Pancreas (tissue), 10 donors: ENCODE measurements around the gene CLN6. TPM values are rescaled to one million over a fixed set of nuclear protein-coding genes. Genes with fewer than 3 reads are reported as not detected.

Source experiments
- ATAC-seq, 4 donors: fragments of 200-7000 bp; cut with Tn5 transposase; one replicate each; pipeline versions ENCODE4 v1.8.0 to v1.9.1; 2020; ENCODE audit warnings: mild to moderate bottlenecking in 4 of 4, moderate library complexity in 4 of 4
- DNase-seq, 6 donors: peaks; one replicate each; pipeline ENCODE4 v3.0.0-alpha.2; 2020
- FAIRE-seq: peaks from 2 replicates; lab custom pipeline; 2012; peaks lifted over from hg19 to GRCh38; lab: Jason Lieb, UNC
- H3K27ac ChIP-seq, 4 donors: fragments of 200-600 bp; sonication (generic); 1 replicate in 3 of 4; 2 replicates in 1 of 4; pipeline versions ENCODE4 v1.5.0 to v1.8.0; 2020
- H3K27me3 ChIP-seq, 4 donors: fragments of 200-600 bp; one replicate each; pipeline ENCODE4 v1.8.0; 2021
- H3K36me3 ChIP-seq, 3 donors: fragments of 200-600 bp; sonication (generic) in 1 of 3; one replicate each; pipeline versions ENCODE4 v1.5.0 to v1.8.0; 2020 to 2021
- H3K4me1 ChIP-seq, 3 donors: fragments of 200-600 bp; one replicate each; pipeline ENCODE4 v1.8.0; 2021
- H3K4me3 ChIP-seq, 4 donors: fragments of 200-600 bp; sonication (generic) in 2 of 4; one replicate each; pipeline versions ENCODE4 v1.5.0 to v1.8.0; 2020 to 2021
- H3K9me3 ChIP-seq, 4 donors: fragments of 200-600 bp; one replicate each; pipeline ENCODE4 v1.8.0; 2021
- WGBS, 2 donors: extraction: QIAGEN DNeasy Blood & Tissue Kit; methylation state at CpG; one replicate each; pipeline ENCODE4 v1.1.7; 2013; 5-methylcytosine and 5-hydroxymethylcytosine counted together
- intact Hi-C, 3 donors: fragments of 100-400 bp; cut with DNase I; formaldehyde crosslinking; loops; one replicate each; pipeline versions ENCODE4 v1.11.1 to v1.14.2; 2022
- polyA plus RNA-seq, 2 donors: library from polyadenylated mRNA; stranded (reverse); fragments of 200-250 nt; gene quantifications; one replicate each; pipeline ENCODE4 v1.2.3, GENCODE V29; 2013
- total RNA-seq, 6 donors: library from RNA; stranded (reverse); fragmentation: NEBNext Ultra II Directional in 4 of 6; extraction: Animal tissue kit (Norgen Biotek cat#: 25700) in 4 of 6; gene quantifications; one replicate each; pipeline versions ENCODE4 v1.2.1 to v1.2.4, GENCODE V29; 2021 to 2023
- TF ChIP-seq, protein P1 (sequence below), 4 donors: fragments of 200-600 bp; sonication (generic) in 3 of 4; IDR thresholded peaks; one replicate each; pipeline versions ENCODE4 v1.5.0 to v1.8.0; 2021; ENCODE audit warnings: antibody characterized with exemption in 4 of 4
- donor health status: healthy with polysubstance abuse.
- donor health status: DM: no; HTN: no; CAD: no; lungs with moderate emphysema.
- donor health status: DM: no; HTN: no; CAD: no.
- donor health status: control.
- donor health status: control.
- donor health status: Bipolar disorder and iron deficiency.
- donor health status: DM: yes; HTN: yes; CAD: no.
- donor health status: DM: no; HTN: no; CAD: no.
- donor health status: DM: no; HTN: no; CAD: no.
- donor health status: DM: yes; HTN: yes; CAD: no.

Gene CLN6
- total and polyA plus RNA-seq, 8 donors, result 10.6 to 23.3 (median 13.6) TPM

DNA sequence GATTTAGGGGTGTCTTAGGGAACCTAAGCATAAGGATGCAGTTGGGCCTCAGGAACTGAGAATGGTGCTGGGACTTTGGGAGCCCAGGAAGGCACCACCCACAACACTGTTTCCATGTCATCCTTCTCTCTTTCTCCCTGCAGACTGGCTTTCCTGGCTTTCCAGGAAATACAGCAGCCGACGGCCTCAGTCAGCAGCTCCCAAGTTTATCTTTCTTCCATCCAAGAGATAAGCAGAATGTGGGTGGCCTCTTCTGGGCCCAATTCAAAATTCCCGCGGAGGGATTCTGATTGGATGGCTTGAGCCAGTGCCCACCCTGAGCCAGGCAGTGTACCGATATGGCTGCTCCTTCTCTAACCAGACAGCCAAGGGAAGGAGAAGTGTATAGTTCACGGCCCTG, 4.5 kb upstream of the CLN6 start:
- H3K27me3 ChIP-seq, result no peaks in the 10 kb centered on the region
- FAIRE-seq (no peak), ATAC-seq (no peak), DNase-seq (no peak)
- 51 to 57% methylated on average over 6 of the region's 6 CpGs for WGBS, 2 donors
- intact Hi-C loops, result no loop called here
- H3K27ac ChIP-seq, result no peak overlapping the region
- H3K36me3 ChIP-seq, result no peaks in the 10 kb centered on the region
- H3K9me3 ChIP-seq, result no peaks in the 10 kb centered on the region
- TF ChIP-seq, protein P1, sequence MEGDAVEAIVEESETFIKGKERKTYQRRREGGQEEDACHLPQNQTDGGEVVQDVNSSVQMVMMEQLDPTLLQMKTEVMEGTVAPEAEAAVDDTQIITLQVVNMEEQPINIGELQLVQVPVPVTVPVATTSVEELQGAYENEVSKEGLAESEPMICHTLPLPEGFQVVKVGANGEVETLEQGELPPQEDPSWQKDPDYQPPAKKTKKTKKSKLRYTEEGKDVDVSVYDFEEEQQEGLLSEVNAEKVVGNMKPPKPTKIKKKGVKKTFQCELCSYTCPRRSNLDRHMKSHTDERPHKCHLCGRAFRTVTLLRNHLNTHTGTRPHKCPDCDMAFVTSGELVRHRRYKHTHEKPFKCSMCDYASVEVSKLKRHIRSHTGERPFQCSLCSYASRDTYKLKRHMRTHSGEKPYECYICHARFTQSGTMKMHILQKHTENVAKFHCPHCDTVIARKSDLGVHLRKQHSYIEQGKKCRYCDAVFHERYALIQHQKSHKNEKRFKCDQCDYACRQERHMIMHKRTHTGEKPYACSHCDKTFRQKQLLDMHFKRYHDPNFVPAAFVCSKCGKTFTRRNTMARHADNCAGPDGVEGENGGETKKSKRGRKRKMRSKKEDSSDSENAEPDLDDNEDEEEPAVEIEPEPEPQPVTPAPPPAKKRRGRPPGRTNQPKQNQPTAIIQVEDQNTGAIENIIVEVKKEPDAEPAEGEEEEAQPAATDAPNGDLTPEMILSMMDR (IDR thresholded peaks at IDR 0.05), result no peak
- peaks cover 0 to 2% (median 0%) of the 10 kb centered on the region in 3 donors for H3K4me1 ChIP-seq
- H3K4me3 ChIP-seq, result no peak overlapping the region

DNA sequence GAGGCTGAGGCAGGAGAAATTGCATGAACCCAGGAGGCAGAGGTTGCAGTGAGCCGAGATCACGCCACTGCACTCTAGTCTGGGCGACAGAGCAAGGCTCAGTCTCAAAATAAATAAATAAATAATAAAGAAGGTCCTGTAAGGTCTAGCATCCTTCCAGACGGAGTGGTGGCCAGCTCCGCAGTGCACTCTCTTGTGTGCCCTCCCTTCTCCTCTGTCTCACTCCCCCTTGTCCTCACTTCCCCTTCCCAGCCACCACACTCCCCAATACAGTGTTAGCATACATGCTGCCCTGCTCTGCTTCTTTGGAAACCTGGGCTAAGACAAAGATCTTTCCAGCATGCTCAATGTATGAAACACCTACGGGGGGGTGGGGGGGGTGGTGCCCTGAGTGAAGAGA, 3.4 kb upstream of the CLN6 start:
- DNase-seq, result no peak
- Histone ChIP-seq H3K36me3 (no peaks in the 10 kb centered on the region), H3K4me3 (no peak overlapping the region), H3K27me3 (no peaks in the 10 kb centered on the region), H3K9me3 (no peaks in the 10 kb centered on the region), H3K4me1 (peaks cover 0 to 10% (median 3%) of the 10 kb centered on the region in 3 donors), H3K27ac (no peak overlapping the region)
- intact Hi-C loops, result no loop called here
- TF ChIP-seq, protein P1 (IDR thresholded peaks at IDR 0.05), result no peak
- WGBS, 2 donors, result 90 to 95% methylated on average over 6 of the region's 6 CpGs
- no peak for ATAC-seq
- no peak for FAIRE-seq

DNA sequence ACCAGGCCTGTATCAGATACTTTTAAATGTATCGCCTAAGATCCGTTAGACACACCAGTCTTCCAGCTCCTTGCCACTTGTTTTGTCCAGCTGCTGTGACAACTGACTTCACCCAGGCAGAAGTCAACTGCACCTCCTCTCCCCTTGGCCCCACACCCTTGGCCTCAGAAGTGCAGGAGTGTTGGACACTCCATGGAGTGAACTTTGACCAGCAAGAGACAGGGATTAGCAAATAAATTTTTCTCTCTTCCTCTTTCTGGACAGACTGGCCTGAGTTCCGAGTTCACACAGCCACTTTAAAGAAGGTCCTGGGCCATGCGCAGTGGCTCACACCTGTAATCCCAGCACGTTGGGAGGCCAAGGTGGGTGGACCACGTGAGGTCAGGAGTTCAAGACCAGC, 2.9 kb upstream of the CLN6 start:
- no peak for ATAC-seq
- H3K4me1 ChIP-seq, result peaks cover 0 to 11% (median 3%) of the 10 kb centered on the region in 3 donors
- intact Hi-C loops, result no loop called here
- 74 to 76% methylated on average over 6 of the region's 6 CpGs for WGBS, 2 donors
- no peak for FAIRE-seq
- H3K27me3 ChIP-seq, result no peaks in the 10 kb centered on the region
- TF ChIP-seq, protein P1 (IDR thresholded peaks at IDR 0.05), result no peak
- no peak overlapping the region for H3K4me3 ChIP-seq
- no peak for DNase-seq
- H3K27ac ChIP-seq, result no peak overlapping the region
- H3K9me3 ChIP-seq, result no peaks in the 10 kb centered on the region
- H3K36me3 ChIP-seq, result no peaks in the 10 kb centered on the region

DNA sequence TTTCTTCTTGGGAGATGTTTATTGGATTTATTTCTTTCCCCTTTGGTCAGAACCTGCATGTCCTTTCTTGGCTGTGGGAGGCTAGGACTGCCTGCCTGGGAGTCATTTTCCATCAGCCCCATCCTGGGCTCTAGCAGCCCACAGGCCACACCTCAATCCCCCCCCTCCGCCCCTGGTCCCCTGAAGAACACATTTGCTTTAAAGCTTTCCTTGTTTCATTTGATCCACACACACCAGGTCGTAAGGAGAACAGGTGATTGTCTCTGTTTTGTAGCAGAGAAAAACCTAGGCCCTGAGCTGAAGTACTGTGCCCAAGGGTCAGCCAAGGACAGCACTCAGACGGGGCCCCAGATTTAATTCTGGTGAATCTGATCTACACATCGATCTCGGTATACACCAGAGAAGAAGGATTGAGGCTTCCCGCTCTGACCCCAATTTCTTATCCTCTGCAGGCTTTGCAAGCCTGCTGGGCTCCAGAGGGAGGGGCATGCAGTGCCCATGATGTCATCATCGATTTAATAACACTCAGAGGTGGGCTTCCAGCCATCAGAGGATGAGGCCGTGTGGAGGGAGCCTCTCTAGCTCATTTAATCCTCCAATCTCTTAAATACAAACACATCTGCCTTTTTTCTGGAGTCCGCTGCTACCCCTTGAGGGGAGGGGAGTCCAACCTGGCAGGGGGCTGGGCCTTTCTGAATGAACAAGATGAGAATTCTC, 1.7 kb upstream of the CLN6 start:
- no peak for ATAC-seq

More for the DNA sequence above, 1.7 kb upstream of the CLN6 start:
- Histone ChIP-seq H3K27ac (no peak overlapping the region), H3K4me1 (peaks cover 0 to 11% (median 3%) of the 10 kb centered on the region in 3 donors), H3K36me3 (no peaks in the 10 kb centered on the region), H3K4me3 (no peak overlapping the region), H3K27me3 (no peaks in the 10 kb centered on the region), H3K9me3 (no peaks in the 10 kb centered on the region)
- intact Hi-C loops, result no loop called here
- TF ChIP-seq, protein P1 (IDR thresholded peaks at IDR 0.05), result no peak
- no peak for FAIRE-seq
- no peak for DNase-seq
- WGBS, 2 donors, result 73 to 80% methylated on average over 9 of the region's 9 CpGs
